A673 (cell line): ENCODE results near the gene DXO.

Experiments used
- EZH2 ChIP-seq: fragments of 200-600 bp; sonication (generic); IDR thresholded peaks from 2 replicates; pipeline ENCODE4 v1.6.1; 2017; ENCODE audit warnings: borderline replicate concordance, low read depth, mild to moderate bottlenecking, mixed read lengths, antibody characterized with exemption, low read length; ENCODE audit not compliant: poor library complexity, severe bottlenecking
- TF ChIP-seq, protein P1 (sequence below): fragments of 300-800, 200-600 bp; sonication (generic); conservative IDR thresholded peaks from 2 replicates; pipeline ENCODE4 v1.5.1; 2017; ENCODE audit warnings: low read depth, mild to moderate bottlenecking, antibody characterized with exemption, low read length, moderate library complexity, mixed read lengths

- TF ChIP-seq, protein P1, sequence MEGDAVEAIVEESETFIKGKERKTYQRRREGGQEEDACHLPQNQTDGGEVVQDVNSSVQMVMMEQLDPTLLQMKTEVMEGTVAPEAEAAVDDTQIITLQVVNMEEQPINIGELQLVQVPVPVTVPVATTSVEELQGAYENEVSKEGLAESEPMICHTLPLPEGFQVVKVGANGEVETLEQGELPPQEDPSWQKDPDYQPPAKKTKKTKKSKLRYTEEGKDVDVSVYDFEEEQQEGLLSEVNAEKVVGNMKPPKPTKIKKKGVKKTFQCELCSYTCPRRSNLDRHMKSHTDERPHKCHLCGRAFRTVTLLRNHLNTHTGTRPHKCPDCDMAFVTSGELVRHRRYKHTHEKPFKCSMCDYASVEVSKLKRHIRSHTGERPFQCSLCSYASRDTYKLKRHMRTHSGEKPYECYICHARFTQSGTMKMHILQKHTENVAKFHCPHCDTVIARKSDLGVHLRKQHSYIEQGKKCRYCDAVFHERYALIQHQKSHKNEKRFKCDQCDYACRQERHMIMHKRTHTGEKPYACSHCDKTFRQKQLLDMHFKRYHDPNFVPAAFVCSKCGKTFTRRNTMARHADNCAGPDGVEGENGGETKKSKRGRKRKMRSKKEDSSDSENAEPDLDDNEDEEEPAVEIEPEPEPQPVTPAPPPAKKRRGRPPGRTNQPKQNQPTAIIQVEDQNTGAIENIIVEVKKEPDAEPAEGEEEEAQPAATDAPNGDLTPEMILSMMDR = no peak
- TF ChIP-seq EZH2 = no peak
Measured at GRCh38 chr6:31968791-31969711, 2.9 kb downstream of the DXO start.
